Measurements from ENCODE around the gene KRTAP9-7. TPM values are rescaled to one million over a fixed set of nuclear protein-coding genes. Genes with fewer than 3 reads are reported as not detected.

KRTAP9-7 gene
- total RNA-seq, 1 experiment from 2014 or later: not detected

GRCh38 chr17:41258406-41258805, 17.1 kb upstream of the KRTAP9-7 start:
- DNase-seq (ENCODE audit: low spot score): no peak
- Histone ChIP-seq H3K27me3 (replicated peaks; ENCODE audit: insufficient read depth, low read depth, low read length, poor library complexity) (no peaks in the 10 kb centered on the region), H3K36me3 (ENCODE audit: insufficient read depth, low read length, poor library complexity, severe bottlenecking) (no peaks in the 10 kb centered on the region), H3K4me1 (ENCODE audit: insufficient read depth, low read length, poor library complexity, severe bottlenecking) (no peaks in the 10 kb centered on the region), H3K27ac (ENCODE audit: low read depth, low read length, poor library complexity, severe bottlenecking) (no peak overlapping the region), H3K4me3 (ENCODE audit: low read depth, low read length, poor library complexity, severe bottlenecking) (no peak overlapping the region), H3K9me3 (ENCODE audit: low read depth, low read length, poor library complexity, severe bottlenecking) (no peaks in the 10 kb centered on the region)
- POLR2A ChIA-PET (ENCODE audit: low non-redundant PET): no interaction called here
- no TSS peak for BruUV-seq (replicated peaks)
- CTCF ChIA-PET: no interaction called here
- TF ChIP-seq EZH2 (IDR thresholded peaks at IDR 0.05; ENCODE audit: borderline replicate concordance, low read depth, low read length, poor library complexity, severe bottlenecking) (no peak), CTCF (conservative IDR thresholded peaks at IDR 0.05; ENCODE audit: low read depth, low read length) (no peak)
- intact Hi-C loops (cut with micrococcal nuclease; ENCODE audit: unreplicated experiment): no loop called here

GRCh38 chr17:41263212-41263611, 12.3 kb upstream of the KRTAP9-7 start:
- Histone ChIP-seq H3K4me3 (ENCODE audit: low read depth, low read length, poor library complexity, severe bottlenecking) (no peak overlapping the region), H3K27ac (ENCODE audit: low read depth, low read length, poor library complexity, severe bottlenecking) (no peak overlapping the region), H3K27me3 (replicated peaks; ENCODE audit: insufficient read depth, low read depth, low read length, poor library complexity) (no peaks in the 10 kb centered on the region), H3K36me3 (ENCODE audit: insufficient read depth, low read length, poor library complexity, severe bottlenecking) (no peaks in the 10 kb centered on the region), H3K4me1 (ENCODE audit: insufficient read depth, low read length, poor library complexity, severe bottlenecking) (no peaks in the 10 kb centered on the region), H3K9me3 (ENCODE audit: low read depth, low read length, poor library complexity, severe bottlenecking) (no peaks in the 10 kb centered on the region)
- no peak for DNase-seq (ENCODE audit: low spot score)
- intact Hi-C loops (cut with micrococcal nuclease; ENCODE audit: unreplicated experiment): no loop called here
- TF ChIP-seq CTCF (conservative IDR thresholded peaks at IDR 0.05; ENCODE audit: low read depth, low read length) (no peak), EZH2 (IDR thresholded peaks at IDR 0.05; ENCODE audit: borderline replicate concordance, low read depth, low read length, poor library complexity, severe bottlenecking) (no peak)
- POLR2A ChIA-PET (ENCODE audit: low non-redundant PET): no interaction called here
- CTCF ChIA-PET: no interaction called here
- no TSS peak for BruUV-seq (replicated peaks)

GRCh38 chr17:41264599-41264998, 10.9 kb upstream of the KRTAP9-7 start:
- Histone ChIP-seq H3K36me3 (ENCODE audit: insufficient read depth, low read length, poor library complexity, severe bottlenecking) (no peaks in the 10 kb centered on the region), H3K27ac (ENCODE audit: low read depth, low read length, poor library complexity, severe bottlenecking) (no peak overlapping the region), H3K9me3 (ENCODE audit: low read depth, low read length, poor library complexity, severe bottlenecking) (no peaks in the 10 kb centered on the region), H3K4me1 (ENCODE audit: insufficient read depth, low read length, poor library complexity, severe bottlenecking) (no peaks in the 10 kb centered on the region), H3K27me3 (replicated peaks; ENCODE audit: insufficient read depth, low read depth, low read length, poor library complexity) (no peaks in the 10 kb centered on the region), H3K4me3 (ENCODE audit: low read depth, low read length, poor library complexity, severe bottlenecking) (no peak overlapping the region)
- ChIA-PET CTCF (no interaction called here), POLR2A (ENCODE audit: low non-redundant PET) (no interaction called here)
- intact Hi-C loops (cut with micrococcal nuclease; ENCODE audit: unreplicated experiment): no loop called here
- no peak for TF ChIP-seq EZH2 (IDR thresholded peaks at IDR 0.05; ENCODE audit: borderline replicate concordance, low read depth, low read length, poor library complexity, severe bottlenecking)
- DNase-seq (ENCODE audit: low spot score): no peak
- no TSS peak for BruUV-seq (replicated peaks)

- no peaks in the 10 kb centered on the region for H3K36me3 ChIP-seq (ENCODE audit: insufficient read depth, low read length, poor library complexity, severe bottlenecking)
- no peak within 1 kb of the TSS for H3K27ac ChIP-seq (ENCODE audit: low read depth, low read length, poor library complexity, severe bottlenecking)
- TF ChIP-seq CTCF (conservative IDR thresholded peaks at IDR 0.05; ENCODE audit: low read depth, low read length) (no peak), EZH2 (IDR thresholded peaks at IDR 0.05; ENCODE audit: borderline replicate concordance, low read depth, low read length, poor library complexity, severe bottlenecking) (no peak)
- no TSS peak for BruUV-seq (replicated peaks)
- no peaks in the 10 kb centered on the region for H3K27me3 ChIP-seq (replicated peaks; ENCODE audit: insufficient read depth, low read depth, low read length, poor library complexity)
- H3K4me3 ChIP-seq (ENCODE audit: low read depth, low read length, poor library complexity, severe bottlenecking): no peak within 1 kb of the TSS
- intact Hi-C loops (cut with micrococcal nuclease; ENCODE audit: unreplicated experiment): no loop called here
- no peaks in the 10 kb centered on the region for H3K9me3 ChIP-seq (ENCODE audit: low read depth, low read length, poor library complexity, severe bottlenecking)
- ChIA-PET CTCF (no interaction called here), POLR2A (ENCODE audit: low non-redundant PET) (no interaction called here)
- H3K4me1 ChIP-seq (ENCODE audit: insufficient read depth, low read length, poor library complexity, severe bottlenecking): no peaks in the 10 kb centered on the region
- no peak for DNase-seq (ENCODE audit: low spot score)
Measured at GRCh38 chr17:41265078-41265477, 10.4 kb upstream of the KRTAP9-7 start, which contains the start of gene KRTAP9-6. TSS of gene KRTAP9-6 (plus strand) at chr17:41265378. CDS start at chr17:41265378, 0 bp downstream.
